Type B pancreatic cell (in vitro differentiated cells): ENCODE data around the gene KLF16. TPM values are rescaled to one million over a fixed set of nuclear protein-coding genes. Genes with fewer than 3 reads are reported as not detected.

Source experiments
- DNase-seq: peaks from one replicate; pipeline ENCODE4 v3.0.0; 2021; ENCODE audit warnings: mixed read lengths; ENCODE audit not compliant: unreplicated experiment; ENCODE audit errors: extremely low spot score
- H3K27ac Mint-ChIP-seq: 2 replicates; pipeline ENCODE4 v1.8.0; 2021; ENCODE audit warnings: mild to moderate bottlenecking, mixed read lengths
- H3K27me3 Mint-ChIP-seq: 2 replicates; pipeline ENCODE4 v1.8.0; 2021; ENCODE audit warnings: mixed read lengths
- H3K36me3 Mint-ChIP-seq: 2 replicates; pipeline ENCODE4 v1.8.0; 2021; ENCODE audit warnings: mixed read lengths
- H3K4me1 Mint-ChIP-seq: one replicate; pipeline ENCODE4 v1.8.0; 2021; ENCODE audit warnings: mixed read lengths; ENCODE audit not compliant: unreplicated experiment
- H3K4me3 Mint-ChIP-seq: 2 replicates; pipeline ENCODE4 v1.8.0; 2021; ENCODE audit warnings: mild to moderate bottlenecking, mixed read lengths
- H3K9me3 Mint-ChIP-seq: 2 replicates; pipeline ENCODE4 v1.8.0; 2021; ENCODE audit warnings: mixed read lengths
- CTCF ChIP-seq: fragments of 200-600 bp; sonication (generic); conservative IDR thresholded peaks from 2 replicates; pipeline ENCODE4 v1.5.0; 2021; ENCODE audit warnings: antibody characterized with exemption, mild to moderate bottlenecking
- total RNA-seq: library from RNA; stranded (reverse); gene quantifications from 2 replicates; pipeline ENCODE4 v1.2.1, GENCODE V29; 2021; ENCODE audit warnings: low replicate concordance

KLF16 gene
- total RNA-seq, 1 donor from 2014 or later: 17.9 TPM

- DNase-seq: peak; percentile 96
- Mint-ChIP-seq H3K4me3 (peak overlapping the region; percentile 79), H3K27ac (no peak overlapping the region), H3K27me3 (peaks cover 15% of the 10 kb centered on the region), H3K9me3 (no peaks in the 10 kb centered on the region), H3K4me1 (peaks cover 12% of the 10 kb centered on the region), H3K36me3 (no peaks in the 10 kb centered on the region)
- no peak for TF ChIP-seq CTCF
Measured at GRCh38 chr19:1863638-1864479, 480 bp upstream of the KLF16 start.

- TF ChIP-seq CTCF: no peak
- peaks cover 15% of the 10 kb centered on the region for H3K27me3 Mint-ChIP-seq
- no peaks in the 10 kb centered on the region for H3K36me3 Mint-ChIP-seq
- H3K9me3 Mint-ChIP-seq: no peaks in the 10 kb centered on the region
- peaks cover 12% of the 10 kb centered on the region for H3K4me1 Mint-ChIP-seq
- H3K4me3 Mint-ChIP-seq: peak overlapping the region; percentile 91
- no peak for DNase-seq
- peak overlapping the region; percentile 89 for H3K27ac Mint-ChIP-seq
Measured at GRCh38 chr19:1862424-1863327, 703 bp downstream of the KLF16 start.

- TF ChIP-seq CTCF: no peak
- Mint-ChIP-seq H3K9me3 (no peaks in the 10 kb centered on the region), H3K36me3 (no peaks in the 10 kb centered on the region), H3K27me3 (peaks cover 15% of the 10 kb centered on the region), H3K4me3 (peak overlapping the region; percentile 91), H3K4me1 (peaks cover 12% of the 10 kb centered on the region), H3K27ac (peak overlapping the region; percentile 89)
- DNase-seq: no peak
Measured at GRCh38 chr19:1862068-1862423, 1.3 kb downstream of the KLF16 start.

- peak overlapping the region; percentile 91 for H3K4me3 Mint-ChIP-seq
- no peak for TF ChIP-seq CTCF
- H3K36me3 Mint-ChIP-seq: no peaks in the 10 kb centered on the region
- H3K27me3 Mint-ChIP-seq: peaks cover 15% of the 10 kb centered on the region
- peaks cover 12% of the 10 kb centered on the region for H3K4me1 Mint-ChIP-seq
- DNase-seq: no peak
- H3K27ac Mint-ChIP-seq: peak overlapping the region; percentile 89
- no peaks in the 10 kb centered on the region for H3K9me3 Mint-ChIP-seq
Measured at GRCh38 chr19:1861599-1862031, 1.8 kb downstream of the KLF16 start.

- Mint-ChIP-seq H3K27ac (peak overlapping the region; percentile 89), H3K4me1 (peaks cover 12% of the 10 kb centered on the region), H3K4me3 (peak overlapping the region; percentile 91), H3K9me3 (no peaks in the 10 kb centered on the region), H3K27me3 (peaks cover 15% of the 10 kb centered on the region), H3K36me3 (no peaks in the 10 kb centered on the region)
- TF ChIP-seq CTCF: no peak
- DNase-seq: no peak
Measured at GRCh38 chr19:1860821-1861598, 2.4 kb downstream of the KLF16 start.
